Measurements from ENCODE around the gene ACSS2. TPM values are rescaled to one million over a fixed set of nuclear protein-coding genes. Genes with fewer than 3 reads are reported as not detected.
A peak's percentile ranks its signal among the peaks of the same experiment; 100 is the strongest.

The ACSS2 gene
- polyA plus RNA-seq, 2 of the 4 experiments (the other 2 are of a cell fraction), result 22.1 to 24.1 TPM

- no peak for FAIRE-seq
- 22% methylated on average over 6 of the region's 6 CpGs for WGBS (ENCODE audit: missing lambda C conversion rate)
- H3K9me3 ChIP-seq, result no peaks in the 10 kb centered on the region
- TF ChIP-seq, protein P1, sequence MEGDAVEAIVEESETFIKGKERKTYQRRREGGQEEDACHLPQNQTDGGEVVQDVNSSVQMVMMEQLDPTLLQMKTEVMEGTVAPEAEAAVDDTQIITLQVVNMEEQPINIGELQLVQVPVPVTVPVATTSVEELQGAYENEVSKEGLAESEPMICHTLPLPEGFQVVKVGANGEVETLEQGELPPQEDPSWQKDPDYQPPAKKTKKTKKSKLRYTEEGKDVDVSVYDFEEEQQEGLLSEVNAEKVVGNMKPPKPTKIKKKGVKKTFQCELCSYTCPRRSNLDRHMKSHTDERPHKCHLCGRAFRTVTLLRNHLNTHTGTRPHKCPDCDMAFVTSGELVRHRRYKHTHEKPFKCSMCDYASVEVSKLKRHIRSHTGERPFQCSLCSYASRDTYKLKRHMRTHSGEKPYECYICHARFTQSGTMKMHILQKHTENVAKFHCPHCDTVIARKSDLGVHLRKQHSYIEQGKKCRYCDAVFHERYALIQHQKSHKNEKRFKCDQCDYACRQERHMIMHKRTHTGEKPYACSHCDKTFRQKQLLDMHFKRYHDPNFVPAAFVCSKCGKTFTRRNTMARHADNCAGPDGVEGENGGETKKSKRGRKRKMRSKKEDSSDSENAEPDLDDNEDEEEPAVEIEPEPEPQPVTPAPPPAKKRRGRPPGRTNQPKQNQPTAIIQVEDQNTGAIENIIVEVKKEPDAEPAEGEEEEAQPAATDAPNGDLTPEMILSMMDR (IDR thresholded peaks at IDR 0.05), result no peak; the same call in 1 of the 3 replicates
- TF ChIP-seq RARB (CRISPR knock-in tag; IDR thresholded peaks at IDR 0.05) (no peak), TP53 (CRISPR knock-in tag; IDR thresholded peaks at IDR 0.05) (no peak), HOXA7 (CRISPR knock-in tag; IDR thresholded peaks at IDR 0.05) (no peak), FOSL2 (IDR thresholded peaks at IDR 0.05) (no peak), FOSL2 (CRISPR knock-in tag; IDR thresholded peaks at IDR 0.05) (no peak), MAX (IDR thresholded peaks at IDR 0.05) (no peak), NR3C1 (IDR thresholded peaks at IDR 0.05) (no peak), RCOR1 (IDR thresholded peaks at IDR 0.05; ENCODE audit: low read depth, low read length) (no peak), RAD21 (conservative IDR thresholded peaks at IDR 0.05 in 1 of 2, IDR thresholded peaks at IDR 0.05 in 1 of 2) (no peak), TFCP2L1 (CRISPR knock-in tag; IDR thresholded peaks at IDR 0.05) (no peak)
- TF ChIP-seq, protein P2, sequence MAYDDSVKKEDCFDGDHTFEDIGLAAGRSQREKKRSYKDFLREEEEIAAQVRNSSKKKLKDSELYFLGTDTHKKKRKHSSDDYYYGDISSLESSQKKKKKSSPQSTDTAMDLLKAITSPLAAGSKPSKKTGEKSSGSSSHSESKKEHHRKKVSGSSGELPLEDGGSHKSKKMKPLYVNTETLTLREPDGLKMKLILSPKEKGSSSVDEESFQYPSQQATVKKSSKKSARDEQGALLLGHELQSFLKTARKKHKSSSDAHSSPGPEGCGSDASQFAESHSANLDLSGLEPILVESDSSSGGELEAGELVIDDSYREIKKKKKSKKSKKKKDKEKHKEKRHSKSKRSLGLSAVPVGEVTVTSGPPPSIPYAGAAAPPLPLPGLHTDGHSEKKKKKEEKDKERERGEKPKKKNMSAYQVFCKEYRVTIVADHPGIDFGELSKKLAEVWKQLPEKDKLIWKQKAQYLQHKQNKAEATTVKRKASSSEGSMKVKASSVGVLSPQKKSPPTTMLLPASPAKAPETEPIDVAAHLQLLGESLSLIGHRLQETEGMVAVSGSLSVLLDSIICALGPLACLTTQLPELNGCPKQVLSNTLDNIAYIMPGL (CRISPR knock-in tag; IDR thresholded peaks at IDR 0.05; ENCODE audit: borderline replicate concordance), result no peak
- TF ChIP-seq, protein P3, sequence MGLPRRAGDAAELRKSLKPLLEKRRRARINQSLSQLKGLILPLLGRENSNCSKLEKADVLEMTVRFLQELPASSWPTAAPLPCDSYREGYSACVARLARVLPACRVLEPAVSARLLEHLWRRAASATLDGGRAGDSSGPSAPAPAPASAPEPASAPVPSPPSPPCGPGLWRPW (IDR thresholded peaks at IDR 0.05), result no peak
- TF ChIP-seq, protein P4, sequence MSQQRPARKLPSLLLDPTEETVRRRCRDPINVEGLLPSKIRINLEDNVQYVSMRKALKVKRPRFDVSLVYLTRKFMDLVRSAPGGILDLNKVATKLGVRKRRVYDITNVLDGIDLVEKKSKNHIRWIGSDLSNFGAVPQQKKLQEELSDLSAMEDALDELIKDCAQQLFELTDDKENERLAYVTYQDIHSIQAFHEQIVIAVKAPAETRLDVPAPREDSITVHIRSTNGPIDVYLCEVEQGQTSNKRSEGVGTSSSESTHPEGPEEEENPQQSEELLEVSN (IDR thresholded peaks at IDR 0.05; ENCODE audit: borderline replicate concordance, low read depth), result no peak
- CTCF ChIA-PET, result interaction anchor here (0.6 to 13.1 kb wide), 22 partner anchors 8 to 764 kb away, joined by 3 to 207 read pairs (median 4); partner anchors contain the start of genes ACSS2 and GGT7
- H3K4me1 ChIP-seq, result peaks cover 11% of the 10 kb centered on the region
- POLR2A ChIA-PET, result interaction anchor here (0.7 to 2.1 kb wide), 5 partner anchors 10 to 440 kb away, joined by 3 to 20 read pairs (median 3); partner anchors contain the start of genes ACSS2 and DYNLRB1
- H3K4me2 ChIP-seq, result peak overlapping the region; percentile 98
- peak overlapping the region; percentile 82 to 94 for H3K27ac ChIP-seq
- DNase-seq (ENCODE audit: low read depth in 1 of 2, low spot score in 1 of 2), result no peak
- no peak for ATAC-seq
- H3K4me3 ChIP-seq, result peak overlapping the region; percentile 59
Observed at GRCh38 chr20:34956041-34956458, 79.6 kb downstream of the ACSS2 start.

DNA sequence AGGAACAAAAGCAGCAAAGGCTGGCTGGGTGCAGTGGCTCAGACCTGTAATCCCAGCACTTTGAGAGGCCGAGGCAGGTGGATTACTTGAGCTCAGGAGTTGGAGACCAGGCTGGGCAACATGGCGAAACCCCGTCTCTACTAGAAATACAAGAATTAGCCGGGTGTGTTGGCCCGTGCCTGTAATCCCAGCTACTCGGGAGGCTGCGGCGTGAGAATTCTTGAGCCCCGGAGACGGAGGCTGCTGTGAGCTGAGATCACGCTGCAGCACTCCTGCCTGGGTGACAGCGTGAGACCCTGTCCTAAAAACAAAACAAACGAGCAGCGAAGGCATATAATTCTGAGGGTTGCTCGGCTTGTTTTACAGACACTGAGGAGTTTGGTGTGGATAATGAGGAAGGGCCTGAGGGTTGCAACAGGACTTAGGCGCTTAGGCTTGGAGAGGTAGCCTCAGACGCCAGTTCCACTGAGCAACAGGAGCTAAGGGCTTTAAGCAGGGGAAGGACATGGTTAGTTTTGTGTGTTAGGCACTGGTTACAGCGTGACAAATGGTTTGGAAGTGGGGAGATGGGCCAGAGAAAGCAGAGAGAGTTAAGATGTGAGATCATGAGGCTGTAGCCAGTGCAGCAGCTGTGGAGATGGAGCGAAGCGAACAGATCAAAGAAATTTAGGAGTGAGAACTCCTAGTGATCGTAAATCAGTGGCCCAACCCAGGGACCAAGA, 80.5 kb downstream of the ACSS2 start:
- peaks cover 11% of the 10 kb centered on the region for H3K4me1 ChIP-seq
- TF ChIP-seq HEYL (CRISPR knock-in tag; IDR thresholded peaks at IDR 0.05) (no peak), RCOR1 (IDR thresholded peaks at IDR 0.05; ENCODE audit: low read depth, low read length) (no peak), PHF8 (IDR thresholded peaks at IDR 0.05; ENCODE audit: borderline replicate concordance, low read depth) (no peak), HOXB5 (CRISPR knock-in tag; IDR thresholded peaks at IDR 0.05) (no peak), GATA3 (IDR thresholded peaks at IDR 0.05; ENCODE audit: borderline replicate concordance) (no peak), POLR2AphosphoS2 (conservative IDR thresholded peaks at IDR 0.05; ENCODE audit: low read length) (no peak), HDAC2 (IDR thresholded peaks at IDR 0.05) (no peak), HOXB13 (CRISPR knock-in tag; IDR thresholded peaks at IDR 0.05; ENCODE audit: low read depth) (no peak), RAD21 (conservative IDR thresholded peaks at IDR 0.05 in 1 of 2, IDR thresholded peaks at IDR 0.05 in 1 of 2) (no peak), EHMT2 (IDR thresholded peaks at IDR 0.05; ENCODE audit: low read depth) (no peak), NR3C1 (IDR thresholded peaks at IDR 0.05) (no peak), CEBPB (IDR thresholded peaks at IDR 0.05) (no peak), ESRRA (IDR thresholded peaks at IDR 0.05; ENCODE audit: borderline replicate concordance, low read length) (no peak), USF2 (IDR thresholded peaks at IDR 0.05) (no peak)
- TF ChIP-seq, protein P3 (IDR thresholded peaks at IDR 0.05), result no peak
- H3K4me2 ChIP-seq, result no peak overlapping the region
- 88% methylated on average over 21 of the region's 21 CpGs for WGBS (ENCODE audit: missing lambda C conversion rate)
- ChIA-PET CTCF (interaction anchor here (0.8 to 13.1 kb wide), 10 partner anchors 9 to 124 kb away, joined by 3 to 207 read pairs (median 6); partner anchors contain the start of genes ACSS2 and GGT7), POLR2A (interaction anchor here (1.2 to 2.1 kb wide), 3 partner anchors 81 to 441 kb away, joined by 3 to 20 read pairs (median 6); partner anchors contain the start of gene DYNLRB1)
- no peak overlapping the region for H3K4me3 ChIP-seq
- DNase-seq (ENCODE audit: low read depth in 1 of 2, low spot score in 1 of 2) (no peak), ATAC-seq (no peak), FAIRE-seq (no peak)
- H3K9me3 ChIP-seq, result no peaks in the 10 kb centered on the region
- H3K27ac ChIP-seq, result no peak overlapping the region
